Body of pancreas (tissue), 4 donors: ENCODE measurements around the gene MORN1. TPM values are rescaled to one million over a fixed set of nuclear protein-coding genes. Genes with fewer than 3 reads are reported as not detected.

Experiments
- ATAC-seq: fragments of 150-250 bp; one replicate; pipeline ENCODE4 v1.9.1; 2016
- DNase-seq, 4 donors: peaks; one replicate each; pipeline ENCODE4 v3.0.0-alpha.2; 2019
- H3K27ac ChIP-seq, 4 donors: fragments of 200-600 bp; sonication (generic); 1 replicate in 3 of 4; 2 replicates in 1 of 4; pipeline versions ENCODE4 v1.5.1 to v1.6.1; 2016 to 2019; ENCODE audit warnings: mild to moderate bottlenecking in 1 of 4, mixed read lengths in 1 of 4, moderate library complexity in 1 of 4
- H3K27me3 ChIP-seq, 2 donors: fragments of 200-600 bp; sonication (generic); one replicate each; pipeline ENCODE4 v1.6.0; 2016; ENCODE audit warnings: mild to moderate bottlenecking in 1 of 2
- H3K36me3 ChIP-seq, 2 donors: fragments of 200-600 bp; sonication (generic); replicated peaks in 1 of 2; 2 replicates each; pipeline ENCODE4 v1.5.1; 2016; ENCODE audit warnings: low read depth in 2 of 2; ENCODE audit not compliant: insufficient read depth in 1 of 2
- H3K4me1 ChIP-seq: fragments of 200-600 bp; sonication (generic); one replicate; pipeline ENCODE4 v1.6.0; 2016
- H3K4me3 ChIP-seq, 2 donors: fragments of 200-600 bp; sonication (generic); 1 replicate in 1 of 2; 2 replicates in 1 of 2; pipeline ENCODE4 v1.5.1; 2016 to 2019
- H3K9me3 ChIP-seq, 3 donors: fragments of 200-600 bp; sonication (generic); 1 replicate in 2 of 3; 2 replicates in 1 of 3; pipeline ENCODE4 v1.5.1; 2016
- CTCF ChIP-seq, 7 experiments: fragments of 450-650 bp in 4 of 7; fragments of 200-600 bp in 3 of 7; sonication (generic) in 3 of 7; IDR thresholded peaks; one replicate each; pipeline ENCODE4 v1.5.1; 2016 to 2019; ENCODE audit warnings: antibody characterized with exemption in 7 of 7
- POLR2A ChIP-seq, 3 donors: fragments of 450-650 bp; IDR thresholded peaks; one replicate each; pipeline ENCODE4 v1.6.1; 2016; ENCODE audit warnings: antibody characterized with exemption in 3 of 3, mild to moderate bottlenecking in 2 of 3
- WGBS, 2 donors: methylation state at CpG; one replicate each; pipeline ENCODE4 v1.1.5; 2017; 5-methylcytosine and 5-hydroxymethylcytosine counted together
- intact Hi-C: fragments of 100-400 bp; cut with DNase I; formaldehyde crosslinking; loops from one replicate; pipeline ENCODE4 v1.15.1; 2023
- total RNA-seq, 2 donors: library from RNA; depleted of rRNA; stranded (reverse); fragments of >200 nt; gene quantifications; one replicate each; pipeline ENCODE4 v1.1.0, GENCODE V29; 2016

The MORN1 gene
- total RNA-seq, 2 donors from 2014 or later: 7.0 to 17.8 TPM

- H3K36me3 ChIP-seq: no peaks in the 10 kb centered on the region
- ATAC-seq: no peak
- no peak for DNase-seq
- no peaks in the 10 kb centered on the region for H3K9me3 ChIP-seq
- no peaks in the 10 kb centered on the region for H3K27me3 ChIP-seq
- intact Hi-C loops: no loop called here
- H3K4me3 ChIP-seq: no peak overlapping the region
- no peaks in the 10 kb centered on the region for H3K4me1 ChIP-seq
- H3K27ac ChIP-seq: no peak overlapping the region
- TF ChIP-seq POLR2A (IDR thresholded peaks at IDR 0.05) (no peak), CTCF (IDR thresholded peaks at IDR 0.05) (no peak)
- WGBS, 2 donors: 63% methylated on average over 10 of the region's 10 CpGs; no CpG with 5 or more reads in 1 of the 2 donors
Measured at GRCh38 chr1:2430592-2430973, 39.2 kb upstream of the MORN1 start.

- no peak overlapping the region for H3K4me3 ChIP-seq
- WGBS, 2 donors: 72 to 76% methylated on average over 3 to 20 of the region's 20 CpGs
- no peaks in the 10 kb centered on the region for H3K36me3 ChIP-seq
- no peak for TF ChIP-seq POLR2A (IDR thresholded peaks at IDR 0.05)
- TF ChIP-seq CTCF (IDR thresholded peaks at IDR 0.05): no peak
- intact Hi-C loops: no loop called here
- H3K4me1 ChIP-seq: no peaks in the 10 kb centered on the region
- H3K27ac ChIP-seq: no peak overlapping the region
- H3K27me3 ChIP-seq: no peaks in the 10 kb centered on the region
- no peaks in the 10 kb centered on the region for H3K9me3 ChIP-seq
- DNase-seq: no peak
- ATAC-seq: no peak
Measured at GRCh38 chr1:2429780-2430591, 38.6 kb upstream of the MORN1 start.

GRCh38 chr1:2428490-2428889 lies 37.1 kb upstream of the MORN1 start:
- Histone ChIP-seq H3K9me3 (peaks cover 0 to 2% (median 0%) of the 10 kb centered on the region in 3 donors), H3K36me3 (no peaks in the 10 kb centered on the region), H3K4me1 (no peaks in the 10 kb centered on the region), H3K4me3 (no peak overlapping the region), H3K27me3 (no peaks in the 10 kb centered on the region), H3K27ac (no peak overlapping the region)
- no peak for DNase-seq
- WGBS, 2 donors: 89% methylated on average over 28 of the region's 28 CpGs; no CpG with 5 or more reads in 1 of the 2 donors
- ATAC-seq: no peak
- intact Hi-C loops: no loop called here
- TF ChIP-seq CTCF (IDR thresholded peaks at IDR 0.05): no peak
- TF ChIP-seq POLR2A (IDR thresholded peaks at IDR 0.05): no peak

GRCh38 chr1:2427976-2428375 lies 36.6 kb upstream of the MORN1 start:
- intact Hi-C loops: no loop called here
- TF ChIP-seq CTCF (IDR thresholded peaks at IDR 0.05) (no peak), POLR2A (IDR thresholded peaks at IDR 0.05) (no peak)
- 73 to 81% methylated on average over 5 to 10 of the region's 10 CpGs for WGBS, 2 donors
- Histone ChIP-seq H3K27me3 (no peaks in the 10 kb centered on the region), H3K27ac (no peak overlapping the region), H3K4me1 (no peaks in the 10 kb centered on the region), H3K36me3 (no peaks in the 10 kb centered on the region), H3K9me3 (peaks cover 0 to 7% (median 0%) of the 10 kb centered on the region in 3 donors), H3K4me3 (no peak overlapping the region)
- DNase-seq (no peak), ATAC-seq (no peak)

- Histone ChIP-seq H3K27me3 (no peaks in the 10 kb centered on the region), H3K4me3 (no peak overlapping the region), H3K9me3 (peaks cover 0 to 7% (median 0%) of the 10 kb centered on the region in 3 donors), H3K4me1 (no peaks in the 10 kb centered on the region), H3K36me3 (no peaks in the 10 kb centered on the region), H3K27ac (no peak overlapping the region)
- TF ChIP-seq POLR2A (IDR thresholded peaks at IDR 0.05) (no peak), CTCF (IDR thresholded peaks at IDR 0.05) (no peak)
- DNase-seq (no peak), ATAC-seq (no peak)
- WGBS, 2 donors: 60 to 63% methylated on average over 1 to 17 of the region's 18 CpGs
- intact Hi-C loops: no loop called here
Measured at GRCh38 chr1:2427051-2427450, 35.7 kb upstream of the MORN1 start.
